ENCODE measurements around the gene GRID1. TPM values are rescaled to one million over a fixed set of nuclear protein-coding genes. Genes with fewer than 3 reads are reported as not detected.
A peak's percentile ranks its signal among the peaks of the same experiment; 100 is the strongest.

Gene GRID1
- total RNA-seq, 1 donor from 2014 or later: 0.60 TPM

GRCh38 chr10:85857305-85857704 is 509.3 kb downstream of the GRID1 start:
- no peak for DNase-seq (ENCODE audit: low spot score)
- TF ChIP-seq CTCF (IDR thresholded peaks at IDR 0.05): no peak
- Mint-ChIP-seq H3K4me1 (ENCODE audit: low read depth) (peaks cover 13% of the 10 kb centered on the region), H3K36me3 (ENCODE audit: low read depth) (no peaks in the 10 kb centered on the region), H3K4me3 (ENCODE audit: unreplicated experiment) (no peak overlapping the region), H3K9me3 (ENCODE audit: low read depth) (peaks cover 8% of the 10 kb centered on the region), H3K27me3 (ENCODE audit: low read depth) (no peaks in the 10 kb centered on the region), H3K27ac (ENCODE audit: unreplicated experiment) (no peak overlapping the region)

- Mint-ChIP-seq H3K4me3 (ENCODE audit: unreplicated experiment) (no peak overlapping the region), H3K27ac (ENCODE audit: unreplicated experiment) (peak overlapping the region; percentile 78), H3K9me3 (ENCODE audit: low read depth) (peaks cover 11% of the 10 kb centered on the region), H3K4me1 (ENCODE audit: low read depth) (peaks cover 41% of the 10 kb centered on the region), H3K36me3 (ENCODE audit: low read depth) (no peaks in the 10 kb centered on the region), H3K27me3 (ENCODE audit: low read depth) (no peaks in the 10 kb centered on the region)
- TF ChIP-seq CTCF (IDR thresholded peaks at IDR 0.05): no peak
- no peak for DNase-seq (ENCODE audit: low spot score)
These were observed 514.7 kb downstream of the GRID1 start for GRCh38 chr10:85851934-85852333.

GRCh38 chr10:85851325-85851724 is 515.3 kb downstream of the GRID1 start:
- H3K27ac Mint-ChIP-seq (ENCODE audit: unreplicated experiment): peak overlapping the region; percentile 78
- no peak overlapping the region for H3K4me3 Mint-ChIP-seq (ENCODE audit: unreplicated experiment)
- peaks cover 11% of the 10 kb centered on the region for H3K9me3 Mint-ChIP-seq (ENCODE audit: low read depth)
- DNase-seq (ENCODE audit: low spot score): no peak
- peaks cover 45% of the 10 kb centered on the region for H3K4me1 Mint-ChIP-seq (ENCODE audit: low read depth)
- no peak for TF ChIP-seq CTCF (IDR thresholded peaks at IDR 0.05)
- H3K36me3 Mint-ChIP-seq (ENCODE audit: low read depth): no peaks in the 10 kb centered on the region
- no peaks in the 10 kb centered on the region for H3K27me3 Mint-ChIP-seq (ENCODE audit: low read depth)

- Mint-ChIP-seq H3K4me1 (ENCODE audit: low read depth) (peaks cover 45% of the 10 kb centered on the region), H3K36me3 (ENCODE audit: low read depth) (no peaks in the 10 kb centered on the region), H3K4me3 (ENCODE audit: unreplicated experiment) (no peak overlapping the region), H3K9me3 (ENCODE audit: low read depth) (peaks cover 11% of the 10 kb centered on the region), H3K27me3 (ENCODE audit: low read depth) (no peaks in the 10 kb centered on the region), H3K27ac (ENCODE audit: unreplicated experiment) (no peak overlapping the region)
- DNase-seq (ENCODE audit: low spot score): no peak
- TF ChIP-seq CTCF (IDR thresholded peaks at IDR 0.05): no peak
These were observed 515.9 kb downstream of the GRID1 start for GRCh38 chr10:85850736-85851135.

GRCh38 chr10:85849315-85849714 is 517.3 kb downstream of the GRID1 start:
- no peak for DNase-seq (ENCODE audit: low spot score)
- Mint-ChIP-seq H3K4me1 (ENCODE audit: low read depth) (peaks cover 45% of the 10 kb centered on the region), H3K36me3 (ENCODE audit: low read depth) (no peaks in the 10 kb centered on the region), H3K9me3 (ENCODE audit: low read depth) (peaks cover 11% of the 10 kb centered on the region), H3K4me3 (ENCODE audit: unreplicated experiment) (no peak overlapping the region), H3K27ac (ENCODE audit: unreplicated experiment) (peak overlapping the region; percentile 13), H3K27me3 (ENCODE audit: low read depth) (no peaks in the 10 kb centered on the region)
- no peak for TF ChIP-seq CTCF (IDR thresholded peaks at IDR 0.05)
